HK-2 (cell line): ENCODE data around the gene SLC31A2.
A peak's percentile ranks its signal among the peaks of the same experiment; 100 is the strongest.

ENCODE experiments used
- DNase-seq: peaks from one replicate; pipeline ENCODE4 v3.0.0-alpha.2; 2018; ENCODE audit not compliant: unreplicated experiment

SLC31A2 gene

GRCh38 chr9:113186137-113186755 is 35.4 kb downstream of the SLC31A2 start:
- DNase-seq: no peak

GRCh38 chr9:113187929-113188595 is 37.3 kb downstream of the SLC31A2 start:
- DNase-seq: peak; percentile 62

GRCh38 chr9:113192455-113192854 is 41.6 kb downstream of the SLC31A2 start:
- DNase-seq: no peak

- no peak for DNase-seq
Observed at GRCh38 chr9:113199683-113200329, 49.0 kb downstream of the SLC31A2 start.

DNA sequence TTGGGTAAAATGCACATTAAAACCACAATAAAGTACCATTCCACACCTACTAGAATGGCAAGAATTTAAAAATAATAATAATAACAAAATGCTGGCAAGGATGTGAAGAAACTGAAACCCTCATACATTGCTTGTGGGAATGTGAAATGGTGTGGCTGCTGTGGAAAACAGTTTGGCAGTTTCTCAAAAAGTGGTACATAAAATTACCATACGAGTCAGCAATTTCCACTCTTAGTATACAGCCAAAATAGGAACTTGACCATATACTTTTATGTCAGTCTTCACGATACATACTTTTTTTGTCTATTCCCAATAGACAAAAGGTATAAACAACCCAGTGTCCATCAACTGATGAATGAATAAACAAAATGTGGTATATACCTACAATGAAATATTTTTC is 54.6 kb downstream of the SLC31A2 start:
- no peak for DNase-seq

- DNase-seq: no peak
Observed at GRCh38 chr9:113205861-113206260, 55.1 kb downstream of the SLC31A2 start.

- DNase-seq: no peak
Observed at GRCh38 chr9:113210815-113211214, 60.0 kb downstream of the SLC31A2 start.
